ENCODE results near the gene SECISBP2. TPM values are rescaled to one million over a fixed set of nuclear protein-coding genes. Genes with fewer than 3 reads are reported as not detected.

Gene SECISBP2
- total and polyA plus RNA-seq, 2 of the 13 experiments (the other 11 are each of a cell fraction or from before 2014, with no cell fraction given) = 32.4 to 38.0 TPM

DNA sequence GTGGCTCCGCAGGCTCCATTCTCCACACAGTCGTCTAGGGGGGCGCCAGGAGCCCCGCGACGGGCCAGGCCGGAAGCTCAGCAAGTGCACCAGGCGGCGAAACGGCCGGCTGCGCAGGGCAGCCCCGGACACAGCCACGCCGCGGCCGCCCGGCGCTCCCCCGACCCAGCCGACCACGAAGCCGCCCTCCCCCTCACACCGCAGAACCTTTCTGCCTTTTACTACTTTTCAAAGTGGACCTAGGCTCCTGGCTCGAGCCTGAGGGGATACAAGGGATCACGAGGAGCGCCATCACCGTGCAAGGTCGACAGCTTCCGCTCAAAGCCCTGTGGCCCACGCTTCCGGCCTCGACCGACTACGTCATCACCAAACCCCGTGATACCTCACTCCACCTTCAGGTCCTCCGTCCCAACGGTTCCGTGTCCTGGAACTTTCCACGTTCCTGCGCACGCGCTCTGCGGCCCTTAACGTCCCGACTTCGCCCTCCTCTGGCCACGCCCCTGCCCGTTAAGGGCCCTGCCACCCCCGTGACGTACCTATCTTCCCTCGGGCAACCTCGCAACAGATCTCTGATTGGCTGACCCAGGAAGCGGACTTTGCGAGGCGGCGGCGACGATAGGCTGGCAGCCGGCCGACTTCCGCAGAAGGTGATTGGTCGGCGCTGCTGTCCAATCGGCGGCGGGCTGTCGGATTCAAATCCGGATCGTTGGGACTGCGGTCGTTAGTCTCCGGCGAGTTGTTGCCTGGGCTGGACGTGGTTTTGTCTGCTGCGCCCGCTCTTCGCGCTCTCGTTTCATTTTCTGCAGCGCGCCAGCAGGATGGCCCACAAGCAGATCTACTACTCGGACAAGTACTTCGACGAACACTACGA lies 7.6 kb upstream of the SECISBP2 start, which contains the start of gene CKS2 (continued):
- TF ChIP-seq, protein P1, sequence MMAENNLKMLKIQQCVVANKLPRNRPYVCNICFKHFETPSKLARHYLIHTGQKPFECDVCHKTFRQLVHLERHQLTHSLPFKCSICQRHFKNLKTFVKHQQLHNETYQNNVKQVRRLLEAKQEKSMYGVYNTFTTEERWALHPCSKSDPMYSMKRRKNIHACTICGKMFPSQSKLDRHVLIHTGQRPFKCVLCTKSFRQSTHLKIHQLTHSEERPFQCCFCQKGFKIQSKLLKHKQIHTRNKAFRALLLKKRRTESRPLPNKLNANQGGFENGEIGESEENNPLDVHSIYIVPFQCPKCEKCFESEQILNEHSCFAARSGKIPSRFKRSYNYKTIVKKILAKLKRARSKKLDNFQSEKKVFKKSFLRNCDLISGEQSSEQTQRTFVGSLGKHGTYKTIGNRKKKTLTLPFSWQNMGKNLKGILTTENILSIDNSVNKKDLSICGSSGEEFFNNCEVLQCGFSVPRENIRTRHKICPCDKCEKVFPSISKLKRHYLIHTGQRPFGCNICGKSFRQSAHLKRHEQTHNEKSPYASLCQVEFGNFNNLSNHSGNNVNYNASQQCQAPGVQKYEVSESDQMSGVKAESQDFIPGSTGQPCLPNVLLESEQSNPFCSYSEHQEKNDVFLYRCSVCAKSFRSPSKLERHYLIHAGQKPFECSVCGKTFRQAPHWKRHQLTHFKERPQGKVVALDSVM (CRISPR knock-in tag; IDR thresholded peaks at IDR 0.05) = no peak; the same call in 1 of the 2 replicates
- peak; percentile 79 for TF ChIP-seq BRD4 (CRISPR knock-in tag; IDR thresholded peaks at IDR 0.05)
- TF ChIP-seq, protein P2, sequence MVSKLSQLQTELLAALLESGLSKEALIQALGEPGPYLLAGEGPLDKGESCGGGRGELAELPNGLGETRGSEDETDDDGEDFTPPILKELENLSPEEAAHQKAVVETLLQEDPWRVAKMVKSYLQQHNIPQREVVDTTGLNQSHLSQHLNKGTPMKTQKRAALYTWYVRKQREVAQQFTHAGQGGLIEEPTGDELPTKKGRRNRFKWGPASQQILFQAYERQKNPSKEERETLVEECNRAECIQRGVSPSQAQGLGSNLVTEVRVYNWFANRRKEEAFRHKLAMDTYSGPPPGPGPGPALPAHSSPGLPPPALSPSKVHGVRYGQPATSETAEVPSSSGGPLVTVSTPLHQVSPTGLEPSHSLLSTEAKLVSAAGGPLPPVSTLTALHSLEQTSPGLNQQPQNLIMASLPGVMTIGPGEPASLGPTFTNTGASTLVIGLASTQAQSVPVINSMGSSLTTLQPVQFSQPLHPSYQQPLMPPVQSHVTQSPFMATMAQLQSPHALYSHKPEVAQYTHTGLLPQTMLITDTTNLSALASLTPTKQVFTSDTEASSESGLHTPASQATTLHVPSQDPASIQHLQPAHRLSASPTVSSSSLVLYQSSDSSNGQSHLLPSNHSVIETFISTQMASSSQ (IDR thresholded peaks at IDR 0.05; ENCODE audit: low read depth) = no peak
- TF ChIP-seq, protein P2 (CRISPR knock-in tag; IDR thresholded peaks at IDR 0.05; ENCODE audit: borderline replicate concordance) = peak; percentile 13; the same call in 1 of the 2 replicates
- 0 out of 2 replicates have a peak, but pooled peaks have one; percentile 33 for TF ChIP-seq SATB2 (CRISPR knock-in tag; IDR thresholded peaks at IDR 0.05)
- TF ChIP-seq REST (IDR thresholded peaks at IDR 0.05; ENCODE audit: borderline replicate concordance in 1 of 2, low read depth in 1 of 2, low read length in 2 of 2) = peak in 1 of 2 experiments; percentile 40; a peak in 1 of 4 replicates
- TF ChIP-seq ZNF766 (CRISPR knock-in tag; IDR thresholded peaks at IDR 0.05; ENCODE audit: borderline replicate concordance) = no peak
- 0 out of 2 replicates have a peak, but pooled peaks have one; percentile 51 for TF ChIP-seq FUBP1 (CRISPR knock-in tag; IDR thresholded peaks at IDR 0.05; ENCODE audit: borderline replicate concordance)
- TF ChIP-seq, protein P3, sequence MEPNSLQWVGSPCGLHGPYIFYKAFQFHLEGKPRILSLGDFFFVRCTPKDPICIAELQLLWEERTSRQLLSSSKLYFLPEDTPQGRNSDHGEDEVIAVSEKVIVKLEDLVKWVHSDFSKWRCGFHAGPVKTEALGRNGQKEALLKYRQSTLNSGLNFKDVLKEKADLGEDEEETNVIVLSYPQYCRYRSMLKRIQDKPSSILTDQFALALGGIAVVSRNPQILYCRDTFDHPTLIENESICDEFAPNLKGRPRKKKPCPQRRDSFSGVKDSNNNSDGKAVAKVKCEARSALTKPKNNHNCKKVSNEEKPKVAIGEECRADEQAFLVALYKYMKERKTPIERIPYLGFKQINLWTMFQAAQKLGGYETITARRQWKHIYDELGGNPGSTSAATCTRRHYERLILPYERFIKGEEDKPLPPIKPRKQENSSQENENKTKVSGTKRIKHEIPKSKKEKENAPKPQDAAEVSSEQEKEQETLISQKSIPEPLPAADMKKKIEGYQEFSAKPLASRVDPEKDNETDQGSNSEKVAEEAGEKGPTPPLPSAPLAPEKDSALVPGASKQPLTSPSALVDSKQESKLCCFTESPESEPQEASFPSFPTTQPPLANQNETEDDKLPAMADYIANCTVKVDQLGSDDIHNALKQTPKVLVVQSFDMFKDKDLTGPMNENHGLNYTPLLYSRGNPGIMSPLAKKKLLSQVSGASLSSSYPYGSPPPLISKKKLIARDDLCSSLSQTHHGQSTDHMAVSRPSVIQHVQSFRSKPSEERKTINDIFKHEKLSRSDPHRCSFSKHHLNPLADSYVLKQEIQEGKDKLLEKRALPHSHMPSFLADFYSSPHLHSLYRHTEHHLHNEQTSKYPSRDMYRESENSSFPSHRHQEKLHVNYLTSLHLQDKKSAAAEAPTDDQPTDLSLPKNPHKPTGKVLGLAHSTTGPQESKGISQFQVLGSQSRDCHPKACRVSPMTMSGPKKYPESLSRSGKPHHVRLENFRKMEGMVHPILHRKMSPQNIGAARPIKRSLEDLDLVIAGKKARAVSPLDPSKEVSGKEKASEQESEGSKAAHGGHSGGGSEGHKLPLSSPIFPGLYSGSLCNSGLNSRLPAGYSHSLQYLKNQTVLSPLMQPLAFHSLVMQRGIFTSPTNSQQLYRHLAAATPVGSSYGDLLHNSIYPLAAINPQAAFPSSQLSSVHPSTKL (CRISPR knock-in tag; IDR thresholded peaks at IDR 0.05) = no peak; the same call in 1 of the 2 replicates
- peak; percentile 74 for TF ChIP-seq ONECUT2 (CRISPR knock-in tag; IDR thresholded peaks at IDR 0.05)
